HCT116 (cell line): ENCODE data around the gene MAP3K8. TPM values are rescaled to one million over a fixed set of nuclear protein-coding genes. Genes with fewer than 3 reads are reported as not detected.

Experiments used
- ATAC-seq: fragments of 200-7000 bp; cut with Tn5 transposase; 2 replicates; pipeline ENCODE4 v1.9.1; 2020; ENCODE audit warnings: mild to moderate bottlenecking, moderate library complexity
- BruUV-seq: library from RNA; stranded (reverse); fragments of 400-500 nt; replicated peaks from 2 replicates; lab custom pipeline; 2021; lab: Mats Ljungman, UMichigan
- CTCF ChIA-PET: fragments of 300-600 bp; sonication (Branson Sonifier 250); formaldehyde crosslinking; loops from one replicate; lab custom pipeline; 2021; ENCODE audit warnings: antibody characterized with exemption; lab: Charles Lee
- POLR2A ChIA-PET: fragments of 300-600, 350-600 bp; sonication (Branson Sonifier 250); formaldehyde crosslinking; loops from one replicate; lab custom pipeline; 2021; ENCODE audit warnings: antibody characterized with exemption; lab: Charles Lee
- RAD21 ChIA-PET, 2 experiments: fragments of 300-600 bp; sonication (Branson Sonifier 250); formaldehyde crosslinking; loops; one replicate each; lab custom pipeline; 2023; ENCODE audit warnings: low total read pairs in 2 of 2; ENCODE audit not compliant: uncharacterized antibody in 2 of 2, unreplicated experiment in 2 of 2, low non-redundant PET in 1 of 2; lab: Charles Lee
- DNase-seq: peaks from one replicate; pipeline ENCODE4 v3.0.0-alpha.2; 2010; ENCODE audit warnings: low read depth, low spot score
- H2AFZ ChIP-seq: fragments of 200-600 bp; shearing (Covaris generic), sonication (generic); 2 replicates; pipeline ENCODE4 v1.6.1; 2017; ENCODE audit warnings: low read depth, mixed run types, mixed read lengths, antibody characterized with exemption, low read length; ENCODE audit not compliant: poor library complexity, severe bottlenecking
- H3K27ac ChIP-seq: 2 replicates; pipeline ENCODE4 v1.5.1; 2012; ENCODE audit warnings: low read depth, low read length
- H3K27me3 ChIP-seq: fragments of 200-600 bp; sonication (generic); 2 replicates; pipeline ENCODE4 v1.6.1; 2016; ENCODE audit warnings: mixed run types, low read length, mixed read lengths; ENCODE audit not compliant: insufficient read depth
- H3K36me3 ChIP-seq, 2 experiments: fragments of 200-500 bp in 1 of 2; fragments of 200-600 bp in 1 of 2; sonication (Bioruptor generic) in 1 of 2; sonication (generic) in 1 of 2; 2 replicates each; pipeline versions ENCODE4 v1.5.1 to v1.6.1; 2014 to 2016; ENCODE audit warnings: low read length in 2 of 2, inconsistent platforms in 1 of 2, mixed read lengths in 1 of 2, mixed run types in 1 of 2; ENCODE audit not compliant: insufficient read depth in 2 of 2, control insufficient read depth in 1 of 2
- H3K4me1 ChIP-seq, 2 experiments: fragments of 200-600 bp in 1 of 2; sonication (generic) in 1 of 2; 2 replicates each; pipeline versions ENCODE4 v1.5.1 to v1.6.1; 2012 to 2017; ENCODE audit warnings: low read length in 2 of 2, inconsistent platforms in 1 of 2, mild to moderate bottlenecking in 1 of 2, mixed read lengths in 1 of 2, mixed run types in 1 of 2, moderate library complexity in 1 of 2; ENCODE audit not compliant: insufficient read depth in 2 of 2, control insufficient read depth in 1 of 2
- H3K4me2 ChIP-seq: fragments of 200-600 bp; sonication (generic); 2 replicates; pipeline ENCODE4 v1.6.1; 2017; ENCODE audit warnings: mixed run types, low read length, mixed read lengths
- H3K4me3 ChIP-seq, 2 experiments: fragments of 200-600 bp in 1 of 2; sonication (generic) in 1 of 2; replicated peaks in 1 of 2; 2 replicates each; pipeline ENCODE4 v1.5.1; 2011 to 2016; ENCODE audit warnings: low read length in 2 of 2, control low read depth in 1 of 2, low read depth in 1 of 2, mild to moderate bottlenecking in 1 of 2, mixed read lengths in 1 of 2, mixed run types in 1 of 2
- H3K79me2 ChIP-seq: fragments of 200-600 bp; sonication (generic); 2 replicates; pipeline ENCODE4 v1.6.1; 2017; ENCODE audit warnings: mild to moderate bottlenecking, mixed run types, low read length, moderate library complexity, mixed read lengths; ENCODE audit not compliant: insufficient read depth
- H3K9ac ChIP-seq: fragments of 200-600 bp; sonication (generic); 2 replicates; pipeline ENCODE4 v1.6.1; 2016; ENCODE audit warnings: low read length, mixed read lengths
- H3K9me2 ChIP-seq: fragments of 200-600 bp; sonication (generic), shearing (Covaris generic); 2 replicates; pipeline ENCODE4 v1.6.1; 2017; ENCODE audit warnings: mixed run types, mild to moderate bottlenecking, moderate library complexity; ENCODE audit not compliant: insufficient read depth
- H3K9me3 ChIP-seq, 2 experiments: fragments of 200-500 bp in 1 of 2; fragments of 200-600 bp in 1 of 2; sonication (Bioruptor generic) in 1 of 2; sonication (generic) in 1 of 2; 2 replicates each; pipeline ENCODE4 v1.6.1; 2014 to 2017; ENCODE audit warnings: low read length in 2 of 2, mixed read lengths in 2 of 2, inconsistent platforms in 1 of 2, low read depth in 1 of 2, mild to moderate bottlenecking in 1 of 2, mixed run types in 1 of 2, moderate library complexity in 1 of 2; ENCODE audit not compliant: control insufficient read depth in 1 of 2, insufficient read depth in 1 of 2
- H4K20me1 ChIP-seq: fragments of 200-600 bp; sonication (generic), shearing (Covaris generic); 2 replicates; pipeline ENCODE4 v1.6.1; 2017; ENCODE audit warnings: mixed run types, mild to moderate bottlenecking, moderate library complexity; ENCODE audit not compliant: insufficient read depth
- CBX3 ChIP-seq: IDR thresholded peaks from 2 replicates; pipeline ENCODE4 v1.6.1; 2012; ENCODE audit warnings: low read depth
- CEBPB ChIP-seq: IDR thresholded peaks from 2 replicates; pipeline ENCODE4 v1.6.1; 2012; ENCODE audit warnings: low read depth
- EGR1 ChIP-seq: IDR thresholded peaks from 2 replicates; pipeline ENCODE4 v1.6.1; 2012; ENCODE audit warnings: low read depth
- EZH2 ChIP-seq: fragments of 200-600 bp; sonication (generic); IDR thresholded peaks from 2 replicates; pipeline ENCODE4 v1.6.1; 2017; ENCODE audit warnings: antibody characterized with exemption, mixed run types
- EZH2phosphoT487 ChIP-seq: fragments of 200-600 bp; IDR thresholded peaks from 2 replicates; pipeline ENCODE4 v1.6.1; 2018; ENCODE audit warnings: antibody characterized with exemption, borderline replicate concordance
- FOSL1 ChIP-seq: IDR thresholded peaks from 2 replicates; pipeline ENCODE4 v1.6.1; 2012; ENCODE audit warnings: low read depth
- JUND ChIP-seq: IDR thresholded peaks from 2 replicates; pipeline ENCODE4 v1.6.1; 2012
- POLR2AphosphoS5 ChIP-seq: IDR thresholded peaks from 2 replicates; pipeline ENCODE4 v1.6.1; 2011; ENCODE audit warnings: mild to moderate bottlenecking, low read depth, low read length, moderate library complexity
- SIN3A ChIP-seq: IDR thresholded peaks from 2 replicates; pipeline ENCODE4 v1.6.1; 2012; ENCODE audit warnings: low read depth
- SP1 ChIP-seq: IDR thresholded peaks from 2 replicates; pipeline ENCODE4 v1.6.1; 2012; ENCODE audit warnings: low read depth
- SRF ChIP-seq: IDR thresholded peaks from 2 replicates; pipeline ENCODE4 v1.6.1; 2012; ENCODE audit warnings: low read depth
- TCF7L2 ChIP-seq: IDR thresholded peaks from 2 replicates; pipeline ENCODE4 v1.7.0; 2011; ENCODE audit warnings: borderline replicate concordance, inconsistent platforms; ENCODE audit not compliant: insufficient read depth, insufficient read length; ENCODE audit errors: extremely low read depth
- YY1 ChIP-seq: IDR thresholded peaks from 2 replicates; pipeline ENCODE4 v1.6.1; 2011; ENCODE audit warnings: low read length, low read depth, moderate library complexity, mild to moderate bottlenecking; ENCODE audit not compliant: insufficient replicate concordance; ENCODE audit errors: extremely low read depth
- intact Hi-C: fragments of 100-400 bp; cut with micrococcal nuclease; formaldehyde crosslinking; loops from 2 replicates; pipeline ENCODE4 v1.10.0; 2022
- total RNA-seq: library from RNA; stranded (reverse); gene quantifications from one replicate; pipeline ENCODE4 v1.2.1, GENCODE V29; 2021; ENCODE audit not compliant: unreplicated experiment
- TF ChIP-seq, protein P1 (sequence below): IDR thresholded peaks from 2 replicates; pipeline ENCODE4 v1.6.1; 2012

Gene MAP3K8
- total RNA-seq, 1 experiment from 2014 or later, result 4.5 TPM

DNA sequence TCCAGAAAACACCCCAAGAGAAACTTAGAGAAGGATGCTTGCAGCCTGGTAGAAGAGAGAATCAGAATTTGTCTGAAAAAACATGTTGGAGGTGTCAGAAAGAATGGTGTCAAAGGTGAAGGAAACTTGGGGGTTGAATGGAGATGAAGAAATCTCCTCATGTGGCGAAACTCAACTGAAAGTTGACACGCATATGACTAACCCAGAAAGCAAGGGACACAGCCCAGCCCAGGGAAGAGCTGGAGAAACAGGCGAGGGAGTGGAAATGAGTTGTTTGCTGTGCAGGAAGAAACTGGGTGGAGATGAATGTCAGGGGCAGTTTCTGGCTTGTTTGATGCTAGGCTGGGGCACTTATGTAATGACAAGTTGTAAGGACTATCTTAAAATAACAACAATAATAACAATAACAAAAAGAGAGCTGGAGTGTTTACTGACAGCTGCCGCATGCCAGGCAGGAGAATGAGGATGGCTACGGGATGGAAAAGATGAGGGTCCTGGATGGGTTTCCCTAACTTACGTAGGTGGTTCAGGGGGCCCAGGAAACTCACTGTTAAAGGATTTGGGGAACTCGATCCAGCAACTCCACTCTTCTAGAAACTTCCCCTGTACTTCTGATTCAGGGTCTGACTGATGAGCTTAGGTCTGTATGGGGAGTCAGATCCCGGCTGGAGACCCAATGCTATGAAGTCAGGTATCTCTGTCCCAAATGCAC is 57.4 kb downstream of the MAP3K8 start:
- ATAC-seq, result no peak
- intact Hi-C loops, result no loop called here
- Histone ChIP-seq H3K9me3 (no peaks in the 10 kb centered on the region), H3K27me3 (no peaks in the 10 kb centered on the region), H3K36me3 (no peaks in the 10 kb centered on the region), H4K20me1 (no peaks in the 10 kb centered on the region), H3K9ac (no peak overlapping the region), H2AFZ (no peak overlapping the region), H3K4me2 (no peak overlapping the region), H3K4me3 (no peak overlapping the region), H3K27ac (no peak overlapping the region), H3K4me1 (peaks cover 0 to 16% of the 10 kb centered on the region in 2 experiments; a peak in 2 of 4 replicates), H3K79me2 (no peaks in the 10 kb centered on the region), H3K9me2 (no peaks in the 10 kb centered on the region)
- TF ChIP-seq EZH2 (no peak), TCF7L2 (no peak), CEBPB (no peak), FOSL1 (no peak), JUND (no peak), YY1 (no peak), EZH2phosphoT487 (no peak), CBX3 (no peak), SP1 (no peak), POLR2AphosphoS5 (no peak), SIN3A (no peak), EGR1 (no peak), SRF (no peak)
- TF ChIP-seq, protein P1, sequence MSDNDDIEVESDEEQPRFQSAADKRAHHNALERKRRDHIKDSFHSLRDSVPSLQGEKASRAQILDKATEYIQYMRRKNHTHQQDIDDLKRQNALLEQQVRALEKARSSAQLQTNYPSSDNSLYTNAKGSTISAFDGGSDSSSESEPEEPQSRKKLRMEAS, result no peak
- BruUV-seq, result no TSS peak
- ChIA-PET RAD21 (no interaction called here), CTCF (no interaction called here), POLR2A (no interaction called here)
- DNase-seq, result no peak
